Mesodermal cell (in vitro differentiated cells): ENCODE results near the gene KBTBD2. TPM values are rescaled to one million over a fixed set of nuclear protein-coding genes. Genes with fewer than 3 reads are reported as not detected.
A peak's percentile ranks its signal among the peaks of the same experiment; 100 is the strongest.
"Not testable (repeated sequence)": the region's sequence is repeated elsewhere in the genome, so short reads cannot be mapped to it uniquely, and the experiment has no call there.

Source experiments
- H3K27ac ChIP-seq: 2 replicates; pipeline ENCODE4 v1.7.0; 2013; ENCODE audit warnings: mild to moderate bottlenecking, low read depth, low read length, moderate library complexity; ENCODE audit not compliant: severe bottlenecking
- H3K36me3 ChIP-seq: 2 replicates; pipeline ENCODE4 v1.7.1; 2013; ENCODE audit warnings: mild to moderate bottlenecking, low read length, moderate library complexity; ENCODE audit not compliant: control insufficient read depth, insufficient read depth
- H3K4me1 ChIP-seq: one replicate; pipeline ENCODE4 v1.7.1; 2013; ENCODE audit warnings: mild to moderate bottlenecking, low read length; ENCODE audit not compliant: insufficient read depth, control insufficient read depth, poor library complexity, severe bottlenecking
- H3K4me3 ChIP-seq: 2 replicates; pipeline ENCODE4 v1.7.0; 2013; ENCODE audit warnings: low read length, control low read depth, mild to moderate bottlenecking; ENCODE audit not compliant: insufficient read depth, poor library complexity, severe bottlenecking; ENCODE audit errors: extremely low read depth
- H3K9me3 ChIP-seq: 2 replicates; pipeline ENCODE4 v1.7.1; 2013; ENCODE audit warnings: mild to moderate bottlenecking, low read length, moderate library complexity; ENCODE audit not compliant: control insufficient read depth
- WGBS, 2 experiments: methylation state at CpG; one replicate each; pipeline ENCODE4 v1.1.5; 2013; ENCODE audit warnings: missing lambda C conversion rate in 2 of 2; ENCODE audit not compliant: insufficient coverage in 2 of 2; 5-methylcytosine and 5-hydroxymethylcytosine counted together
- polyA plus RNA-seq, 2 experiments: library from polyadenylated mRNA; stranded (reverse); fragments of 50-300 nt; gene quantifications; one replicate each; pipeline ENCODE4 v1.2.3, GENCODE V29; 2013

The KBTBD2 gene
- 49.4 TPM for polyA plus RNA-seq (2013, experiment 1 of 2)
- polyA plus RNA-seq (2013, experiment 2 of 2) = 48.4 TPM

DNA sequence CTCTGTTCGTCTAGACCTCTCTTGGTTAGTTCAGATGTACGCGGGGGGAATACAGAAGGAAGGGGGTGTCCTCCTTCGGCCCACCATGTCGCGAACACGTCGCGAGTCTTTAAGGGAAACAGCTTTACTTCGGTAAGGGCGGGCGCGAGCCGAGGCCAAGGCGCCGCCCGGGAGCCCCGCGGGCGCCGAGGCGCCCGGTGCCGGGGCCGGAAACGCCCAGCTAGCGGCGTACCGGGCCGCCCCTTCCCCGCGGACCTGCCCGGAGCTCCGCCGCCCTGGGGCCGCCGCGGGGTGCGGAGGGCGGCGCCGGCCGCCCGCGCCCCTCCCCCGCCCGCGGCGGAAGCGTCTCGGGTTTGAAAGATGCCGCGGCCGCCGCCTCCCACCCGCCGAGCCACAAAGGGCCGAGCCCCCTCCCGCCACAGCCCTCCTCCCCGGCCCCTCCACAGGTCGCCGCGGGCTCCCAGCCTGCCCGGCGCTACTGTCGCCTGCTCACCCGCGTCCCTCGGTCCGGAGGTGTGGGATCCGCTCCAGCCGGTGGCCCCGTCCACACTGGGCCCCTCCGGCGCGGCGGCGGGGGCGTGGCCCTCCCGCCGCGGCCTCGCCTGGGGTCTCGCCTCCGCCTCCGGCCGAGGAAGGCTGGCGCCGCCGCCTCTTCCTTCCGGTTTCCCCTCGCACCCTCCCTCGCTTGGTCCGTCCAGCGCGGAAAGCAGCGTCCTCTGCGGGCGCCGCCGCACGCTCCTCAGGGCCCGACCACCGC is at the start of gene KBTBD2:
TSS of gene KBTBD2 (minus strand) at position 718 of the 757 bp plus-strand sequence. CDS start 12,156 bp downstream, outside the sequence.
- peaks cover 27% of the 10 kb centered on the region for H3K4me1 ChIP-seq
- peaks cover 8% of the 10 kb centered on the region for H3K36me3 ChIP-seq
- no peaks in the 10 kb centered on the region for H3K9me3 ChIP-seq
- H3K27ac ChIP-seq = peak within 1 kb of the TSS; percentile 97
- H3K4me3 ChIP-seq = peak within 1 kb of the TSS; percentile 62
- 0% methylated on average over 63 to 75 of the region's 104 CpGs for WGBS, 2 experiments

DNA sequence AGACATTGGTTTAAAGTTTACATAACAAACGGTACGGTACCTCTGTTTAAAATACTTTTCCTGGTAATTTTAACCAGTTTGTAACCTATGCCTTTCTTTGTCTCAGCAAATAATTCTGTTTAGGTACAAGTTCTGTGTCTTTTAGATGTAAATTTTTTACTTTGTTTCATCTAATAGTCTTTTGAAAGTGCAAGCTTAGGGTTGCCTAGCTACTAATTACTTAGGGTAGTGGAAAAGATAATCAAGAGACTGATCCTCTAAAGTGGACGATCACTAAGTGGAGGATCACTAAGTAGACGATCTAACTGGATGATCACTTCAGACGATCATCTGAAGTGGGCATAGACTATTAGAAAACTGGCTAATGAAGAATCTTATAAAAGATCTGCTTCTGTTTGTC is 49.6 kb upstream of the KBTBD2 start:
- no peaks in the 10 kb centered on the region for H3K4me1 ChIP-seq
- H3K27ac ChIP-seq = no peak overlapping the region
- 23 to 33% methylated on average over 5 of the region's 5 CpGs for WGBS, 2 experiments
- H3K36me3 ChIP-seq = peaks cover 12% of the 10 kb centered on the region
- H3K9me3 ChIP-seq = peaks cover 7% of the 10 kb centered on the region
- H3K4me3 ChIP-seq = peak overlapping the region; percentile 67

DNA sequence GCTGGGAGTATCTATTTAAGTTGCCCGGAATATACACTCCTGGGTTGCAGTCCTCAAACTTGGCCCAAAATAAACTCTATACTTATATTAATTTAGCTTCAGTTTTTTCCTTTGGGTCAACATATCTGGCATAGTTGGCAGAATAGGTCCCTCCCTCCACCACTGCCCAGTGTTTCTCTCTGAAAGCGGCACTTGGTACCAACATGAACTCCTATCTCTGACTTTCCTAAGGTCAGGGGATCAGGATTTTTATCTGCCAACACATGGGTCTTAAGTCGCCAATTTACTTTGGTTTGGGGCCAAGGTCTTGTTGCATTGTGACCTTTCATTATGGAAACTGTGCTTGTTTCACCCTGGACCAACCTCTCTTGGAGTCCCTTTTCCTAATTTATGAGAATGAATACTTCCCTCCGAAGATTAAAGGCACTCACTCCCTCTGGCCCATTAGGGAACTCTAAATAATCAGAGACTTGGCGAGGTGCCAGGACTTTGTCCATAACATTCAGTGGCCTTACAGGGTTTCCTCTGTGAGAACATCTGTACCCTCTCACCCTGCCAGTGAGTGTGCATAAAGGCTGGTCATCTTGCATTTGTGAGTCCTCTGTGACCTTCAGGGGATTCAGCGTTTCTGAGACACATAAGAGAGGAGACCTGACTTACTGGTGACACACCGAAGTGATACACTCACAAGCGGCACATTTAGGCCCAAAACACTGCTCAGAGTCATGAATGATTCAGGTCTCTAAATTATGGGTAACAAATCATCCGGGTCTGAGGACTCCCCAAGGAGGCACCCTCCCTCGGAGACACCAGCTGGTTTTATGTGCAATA is 46.0 kb upstream of the KBTBD2 start:
- WGBS, 2 experiments = 84 to 87% methylated on average over 8 to 9 of the region's 10 CpGs
- no peak overlapping the region for H3K27ac ChIP-seq

DNA sequence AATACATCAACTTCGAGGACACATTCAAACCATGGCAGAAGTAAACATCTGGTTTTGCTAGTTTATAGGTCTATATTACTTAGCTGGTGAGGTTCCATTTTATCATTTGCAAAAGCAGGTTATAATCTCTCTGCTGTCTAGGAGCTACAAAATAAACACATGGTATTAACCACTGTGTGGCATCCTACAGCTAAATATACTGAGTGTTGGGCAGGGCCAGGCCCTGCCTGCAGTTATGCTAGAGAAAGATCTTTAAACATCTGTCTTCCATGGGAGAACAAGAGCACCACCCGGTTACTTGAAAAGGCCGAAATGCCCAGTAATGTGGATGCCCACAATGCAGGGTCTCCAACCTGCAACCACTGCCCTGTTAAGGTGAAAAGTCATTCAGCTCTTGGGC is 45.1 kb upstream of the KBTBD2 start:
- Histone ChIP-seq H3K36me3 (peaks cover 38% of the 10 kb centered on the region), H3K4me1 (no peaks in the 10 kb centered on the region), H3K27ac (no peak overlapping the region), H3K4me3 (no peak overlapping the region), H3K9me3 (no peaks in the 10 kb centered on the region)
- 94 to 95% methylated on average over 2 of the region's 3 CpGs for WGBS, 2 experiments

More for the DNA sequence above, 46.0 kb upstream of the KBTBD2 start:
- Histone ChIP-seq H3K9me3 (no peaks in the 10 kb centered on the region), H3K36me3 (peaks cover 31% of the 10 kb centered on the region), H3K4me1 (no peaks in the 10 kb centered on the region), H3K4me3 (no peak overlapping the region)

DNA sequence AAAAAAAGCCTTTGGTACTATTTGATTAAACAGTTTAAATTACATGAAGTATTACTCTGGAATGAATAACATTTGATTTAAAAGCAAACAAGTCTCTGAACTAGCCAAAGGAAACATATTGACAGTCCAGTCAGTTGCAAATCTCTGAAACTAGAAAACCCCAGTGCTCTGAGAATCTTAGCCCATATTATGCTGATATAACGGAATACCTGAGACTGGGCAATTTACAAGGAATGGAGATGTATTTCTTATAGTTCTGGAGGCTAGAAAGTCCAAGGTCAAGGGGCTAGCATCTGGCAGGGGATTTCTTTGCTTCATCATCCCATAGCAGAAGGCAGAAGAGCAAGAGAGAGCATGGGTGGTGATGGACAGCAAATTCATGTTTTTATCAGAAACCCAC is 44.0 kb upstream of the KBTBD2 start:
- 86 to 100% methylated on average over 1 of the region's 1 CpG for WGBS, 2 experiments
- Histone ChIP-seq H3K9me3 (no peaks in the 10 kb centered on the region), H3K4me1 (no peaks in the 10 kb centered on the region), H3K4me3 (no peak overlapping the region), H3K36me3 (peaks cover 49% of the 10 kb centered on the region), H3K27ac (no peak overlapping the region)

DNA sequence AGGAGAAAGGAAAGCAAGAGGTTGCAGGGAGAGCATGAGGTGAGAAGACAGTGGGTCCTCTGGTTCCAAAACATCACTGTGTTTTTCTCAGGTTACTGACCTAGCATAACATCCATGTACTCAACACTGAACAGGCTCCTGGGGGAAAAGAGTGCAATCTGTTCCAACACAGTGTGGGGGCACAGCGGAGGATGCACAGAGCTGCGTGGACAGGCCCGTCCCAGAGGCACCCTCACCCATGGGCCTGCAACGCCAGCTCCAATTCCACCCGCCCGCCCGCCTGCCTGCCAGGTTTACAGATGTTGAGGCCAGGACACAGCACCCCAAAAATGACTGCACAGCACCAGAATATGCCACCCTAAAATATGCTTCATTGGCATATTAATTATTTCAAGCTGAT is 38.8 kb upstream of the KBTBD2 start:
- WGBS, 2 experiments = 95 to 100% methylated on average over 4 to 7 of the region's 7 CpGs
- Histone ChIP-seq H3K36me3 (peaks cover 69% of the 10 kb centered on the region), H3K27ac (no peak overlapping the region), H3K9me3 (no peaks in the 10 kb centered on the region), H3K4me3 (no peak overlapping the region), H3K4me1 (no peaks in the 10 kb centered on the region)

DNA sequence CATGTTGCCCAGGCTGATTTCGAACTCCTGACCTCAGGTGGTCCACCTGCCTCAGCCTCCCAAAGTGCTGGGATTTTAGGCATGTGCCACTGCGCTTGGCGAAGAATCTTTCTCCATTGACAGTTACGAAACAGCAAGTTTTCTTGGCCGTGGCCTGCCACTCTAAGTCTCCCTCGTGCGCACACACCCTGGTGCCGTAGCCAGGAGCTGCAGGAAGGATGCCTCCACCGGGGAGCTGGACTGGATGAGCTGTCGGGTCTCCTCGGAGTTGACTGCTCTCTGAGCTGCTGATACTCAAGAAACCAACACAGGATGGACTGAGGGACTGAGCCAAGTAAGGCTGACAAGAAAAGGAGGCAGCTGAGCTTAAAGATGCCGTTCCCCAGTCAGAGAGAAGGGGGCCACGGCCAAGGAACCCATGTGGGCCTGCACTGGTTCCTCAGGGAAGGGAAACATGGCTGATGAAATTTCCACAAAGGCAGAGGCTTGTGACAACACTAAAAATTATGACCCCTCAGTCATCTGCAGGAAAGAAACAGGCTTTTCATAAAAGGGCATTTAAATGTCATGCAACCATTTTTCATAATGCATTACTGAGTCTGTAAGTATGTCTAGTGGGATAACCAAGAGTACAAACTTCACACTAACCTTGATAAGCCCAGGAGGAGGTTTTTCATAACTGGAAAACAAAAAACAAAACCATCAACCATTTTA is 38.0 kb upstream of the KBTBD2 start:
- 84 to 91% methylated on average over 13 of the region's 13 CpGs for WGBS, 2 experiments
- Histone ChIP-seq H3K4me3 (no peak overlapping the region), H3K27ac (no peak overlapping the region), H3K36me3 (peaks cover 67% of the 10 kb centered on the region), H3K9me3 (no peaks in the 10 kb centered on the region), H3K4me1 (no peaks in the 10 kb centered on the region)

DNA sequence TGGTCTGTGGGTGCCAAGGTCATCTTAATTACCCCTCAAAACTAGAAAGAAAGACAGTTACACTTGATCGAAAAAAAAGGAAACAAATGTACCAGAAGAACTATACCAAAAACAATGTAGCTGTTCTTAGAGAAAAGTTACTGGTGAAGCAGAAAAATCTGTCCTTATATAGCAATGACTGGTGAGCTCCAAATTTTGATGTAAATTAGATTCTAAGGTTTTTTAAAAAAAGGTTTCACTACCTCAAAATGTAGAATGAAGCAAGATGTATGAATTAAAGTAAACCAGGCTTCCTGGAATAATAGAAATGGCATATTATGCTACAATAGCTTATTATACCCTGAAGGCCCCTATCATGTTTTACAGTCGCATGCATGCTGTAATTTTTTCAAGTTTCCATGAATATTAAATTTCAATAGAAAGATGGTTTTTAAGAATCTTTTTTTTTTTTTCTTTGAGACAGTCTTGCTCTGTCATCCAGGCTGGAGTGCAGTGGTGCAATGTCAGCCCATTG is 37.3 kb upstream of the KBTBD2 start:
- Histone ChIP-seq H3K27ac (no peak overlapping the region), H3K4me3 (no peak overlapping the region), H3K4me1 (no peaks in the 10 kb centered on the region), H3K9me3 (no peaks in the 10 kb centered on the region), H3K36me3 (peaks cover 63% of the 10 kb centered on the region)
- no CpG with 5 or more reads among the region's 2 CpGs for WGBS, 2 experiments

DNA sequence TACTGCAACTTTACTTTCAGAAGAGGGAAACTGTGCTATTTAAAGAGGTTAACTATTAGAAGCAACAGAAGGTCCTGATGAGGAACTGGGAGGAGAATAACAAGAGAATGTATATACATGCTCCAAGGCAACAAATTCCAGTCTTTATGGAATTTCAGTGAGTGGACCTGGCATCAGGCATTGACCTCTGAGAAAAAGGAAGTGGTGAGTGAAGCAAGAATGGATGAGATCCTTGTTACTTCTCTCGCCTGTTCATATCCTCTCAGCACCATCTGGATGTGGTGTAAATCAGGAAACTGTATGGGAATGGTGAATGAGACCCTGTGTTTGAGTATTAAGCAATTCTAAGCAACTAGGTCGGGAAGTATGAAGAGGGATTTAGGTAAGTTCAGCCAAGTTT is 30.3 kb upstream of the KBTBD2 start:
- WGBS, 2 experiments = 86 to 92% methylated on average over 1 to 2 of the region's 2 CpGs
- no peaks in the 10 kb centered on the region for H3K4me1 ChIP-seq
- no peaks in the 10 kb centered on the region for H3K9me3 ChIP-seq
- no peak overlapping the region for H3K4me3 ChIP-seq
- H3K27ac ChIP-seq = no peak overlapping the region
- peaks cover 36% of the 10 kb centered on the region for H3K36me3 ChIP-seq

DNA sequence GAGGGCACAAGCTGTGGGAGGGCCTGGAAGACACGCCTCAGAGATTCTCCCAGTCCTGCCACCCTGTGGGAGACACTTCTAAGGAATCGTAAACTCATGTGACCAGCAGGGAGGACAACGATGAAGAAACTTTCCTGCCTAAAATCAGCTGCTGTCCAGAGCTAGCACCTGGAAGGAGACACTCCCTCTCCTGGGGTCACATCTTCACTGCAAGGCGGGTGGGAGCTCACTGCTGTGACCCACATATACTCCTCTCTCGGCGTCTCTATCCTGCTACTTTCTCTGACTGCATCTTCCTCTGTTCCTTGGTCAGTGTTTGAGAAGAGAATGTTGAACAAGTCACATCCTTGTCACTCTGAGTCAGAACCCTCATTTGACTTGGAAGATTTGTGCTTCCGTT is 25.4 kb upstream of the KBTBD2 start:
- H3K9me3 ChIP-seq, H3K27ac ChIP-seq, H3K4me1 ChIP-seq, H3K4me3 ChIP-seq: not testable (repeated sequence)
- peaks cover 67% of the 10 kb centered on the region for H3K36me3 ChIP-seq
- 50% methylated on average over 1 of the region's 7 CpGs; no CpG with 5 or more reads in 1 of the 2 experiments for WGBS, 2 experiments
